Activated effector memory CD4-positive, alpha-beta T cell treated with anti-CD3 and anti-CD28 coated beads, Interleukin-2, amount 50 U/mL, for 16 hours (primary cell): ENCODE measurements around the gene E2F8.

Experiments
- DNase-seq: peaks from one replicate; pipeline ENCODE4 v3.0.0-alpha.2; 2020

Gene E2F8

DNA sequence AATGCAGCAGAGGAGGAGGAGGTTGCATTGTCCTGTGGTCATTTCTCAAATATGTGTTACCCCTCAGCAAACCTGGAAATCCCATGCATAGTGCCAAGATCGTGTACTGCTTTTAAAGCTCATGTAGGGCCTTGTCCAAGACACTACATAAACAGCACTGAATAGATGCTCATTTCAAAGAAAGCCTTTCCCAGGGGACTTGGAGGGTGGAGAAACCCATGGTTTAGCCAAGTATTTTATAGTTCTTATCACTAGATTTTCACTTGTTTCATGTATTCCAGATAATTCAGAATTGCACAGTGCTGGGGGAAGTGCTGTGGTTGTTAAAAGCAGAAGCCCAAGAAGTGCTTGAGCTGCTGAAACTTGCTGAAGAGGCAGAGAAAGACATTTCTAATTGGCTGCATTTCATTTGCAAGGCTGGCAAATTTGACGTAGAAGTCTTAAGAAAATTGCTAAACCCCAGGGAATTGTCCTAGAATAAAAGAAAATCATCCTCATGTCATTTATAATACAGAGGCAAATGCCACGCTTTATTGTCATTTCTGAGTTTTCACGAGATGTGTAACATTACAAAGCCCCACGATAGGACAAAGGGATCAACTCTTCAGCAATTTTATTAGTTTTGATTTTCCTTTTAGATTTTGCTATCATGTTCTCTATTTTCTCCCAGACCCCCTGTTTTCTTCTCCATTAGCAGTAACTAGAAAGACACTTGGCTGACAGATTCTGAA is 59.0 kb downstream of the E2F8 start:
- DNase-seq, result no peak

DNA sequence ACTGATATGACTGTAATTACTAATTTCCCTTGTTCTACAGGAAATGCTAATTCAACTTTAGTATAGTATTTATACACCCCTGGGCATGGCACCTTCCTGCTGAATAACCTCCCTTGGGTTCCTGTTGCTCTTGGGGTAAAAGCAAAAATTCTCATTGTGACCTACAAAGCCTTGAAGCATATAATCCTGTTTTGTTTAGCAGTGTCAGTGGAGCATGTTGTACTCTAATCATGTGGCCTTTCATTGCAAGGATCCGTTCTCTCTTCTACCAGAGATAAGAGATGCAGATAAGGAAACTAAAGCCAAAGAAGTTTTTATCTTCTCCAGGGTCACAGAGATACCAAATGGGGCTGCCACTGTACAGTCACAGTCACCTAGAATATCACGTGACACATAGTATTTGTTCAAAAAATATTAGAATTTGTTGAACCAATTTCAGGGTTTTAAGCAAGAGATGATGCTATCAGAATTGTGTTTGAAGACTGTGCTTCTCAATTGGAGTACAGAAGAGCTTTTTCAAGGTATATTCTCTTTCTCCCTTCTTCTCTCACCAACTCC is 64.0 kb downstream of the E2F8 start:
- DNase-seq, result no peak
